ENCODE results near the gene RFFL. TPM values are rescaled to one million over a fixed set of nuclear protein-coding genes. Genes with fewer than 3 reads are reported as not detected.

RFFL gene
- total RNA-seq, 1 experiment from 2014 or later: 40.3 TPM

- intact Hi-C loops (cut with micrococcal nuclease): no loop called here
- ATAC-seq (no peak), DNase-seq (ENCODE audit: low read depth, low spot score) (no peak)
- H3K9me2 ChIP-seq (ENCODE audit: insufficient read depth): no peaks in the 10 kb centered on the region
- no peaks in the 10 kb centered on the region for H4K20me1 ChIP-seq (ENCODE audit: insufficient read depth)
- no peak overlapping the region for H3K4me2 ChIP-seq (ENCODE audit: low read length)
- RAD21 ChIA-PET (ENCODE audit: low non-redundant PET in 1 of 2, low total read pairs in 2 of 2, uncharacterized antibody in 2 of 2, unreplicated experiment in 2 of 2): no interaction called here
- H3K27ac ChIP-seq (ENCODE audit: low read depth, low read length): no peak overlapping the region
- TF ChIP-seq REST (IDR thresholded peaks at IDR 0.05; ENCODE audit: low read depth) (no peak), JUND (IDR thresholded peaks at IDR 0.05) (no peak)
- H3K36me3 ChIP-seq (ENCODE audit: control insufficient read depth in 1 of 2, insufficient read depth in 2 of 2, low read length in 2 of 2): peaks cover 10 to 11% of the 10 kb centered on the region in 2 experiments; a peak in 3 of 4 replicates
- H3K9me3 ChIP-seq (ENCODE audit: control insufficient read depth in 1 of 2, insufficient read depth in 1 of 2, low read depth in 1 of 2, low read length in 2 of 2): no peaks in the 10 kb centered on the region
- no TSS peak for BruUV-seq (replicated peaks)
- POLR2A ChIA-PET: no interaction called here
- no peaks in the 10 kb centered on the region for H3K4me1 ChIP-seq (ENCODE audit: control insufficient read depth in 1 of 2, insufficient read depth in 2 of 2, low read length in 2 of 2)
- no peaks in the 10 kb centered on the region for H3K79me2 ChIP-seq (ENCODE audit: insufficient read depth, low read length)
- H3K27me3 ChIP-seq (ENCODE audit: insufficient read depth, low read length): no peaks in the 10 kb centered on the region
- H2AFZ ChIP-seq (ENCODE audit: low read depth, low read length, poor library complexity, severe bottlenecking): no peak overlapping the region
- no peak overlapping the region for H3K9ac ChIP-seq (ENCODE audit: low read length)
- H3K4me3 ChIP-seq (replicated peaks in 1 of 2; ENCODE audit: low read depth in 1 of 2, low read length in 2 of 2): no peak overlapping the region
- CTCF ChIA-PET: no interaction called here
Observed at GRCh38 chr17:35006961-35007360, 56.5 kb downstream of the RFFL start.

- no peaks in the 10 kb centered on the region for H3K4me1 ChIP-seq (ENCODE audit: control insufficient read depth in 1 of 2, insufficient read depth in 2 of 2, low read length in 2 of 2)
- no peak overlapping the region for H3K27ac ChIP-seq (ENCODE audit: low read depth, low read length)
- intact Hi-C loops (cut with micrococcal nuclease): no loop called here
- H3K4me3 ChIP-seq (replicated peaks in 1 of 2; ENCODE audit: low read depth in 1 of 2, low read length in 2 of 2): no peak overlapping the region
- H3K9me3 ChIP-seq (ENCODE audit: control insufficient read depth in 1 of 2, insufficient read depth in 1 of 2, low read depth in 1 of 2, low read length in 2 of 2): no peaks in the 10 kb centered on the region
- no peaks in the 10 kb centered on the region for H3K27me3 ChIP-seq (ENCODE audit: insufficient read depth, low read length)
- H3K9me2 ChIP-seq (ENCODE audit: insufficient read depth): no peaks in the 10 kb centered on the region
- H3K79me2 ChIP-seq (ENCODE audit: insufficient read depth, low read length): no peaks in the 10 kb centered on the region
- DNase-seq (ENCODE audit: low read depth, low spot score) (no peak), ATAC-seq (no peak; the same call in 1 of the 2 replicates)
- H4K20me1 ChIP-seq (ENCODE audit: insufficient read depth): no peaks in the 10 kb centered on the region
- ChIA-PET RAD21 (ENCODE audit: low non-redundant PET in 1 of 2, low total read pairs in 2 of 2, uncharacterized antibody in 2 of 2, unreplicated experiment in 2 of 2) (no interaction called here), POLR2A (no interaction called here), CTCF (no interaction called here)
- peaks cover 9 to 17% of the 10 kb centered on the region in 2 experiments; a peak in 3 of 4 replicates for H3K36me3 ChIP-seq (ENCODE audit: control insufficient read depth in 1 of 2, insufficient read depth in 2 of 2, low read length in 2 of 2)
- no peak overlapping the region for H2AFZ ChIP-seq (ENCODE audit: low read depth, low read length, poor library complexity, severe bottlenecking)
- BruUV-seq (replicated peaks): no TSS peak
- no peak overlapping the region for H3K4me2 ChIP-seq (ENCODE audit: low read length)
- H3K9ac ChIP-seq (ENCODE audit: low read length): no peak overlapping the region
- no peak for TF ChIP-seq SP1 (IDR thresholded peaks at IDR 0.05; ENCODE audit: low read depth)
- TF ChIP-seq SIN3A (IDR thresholded peaks at IDR 0.05; ENCODE audit: low read depth): no peak
- TF ChIP-seq, protein P1, sequence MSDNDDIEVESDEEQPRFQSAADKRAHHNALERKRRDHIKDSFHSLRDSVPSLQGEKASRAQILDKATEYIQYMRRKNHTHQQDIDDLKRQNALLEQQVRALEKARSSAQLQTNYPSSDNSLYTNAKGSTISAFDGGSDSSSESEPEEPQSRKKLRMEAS (IDR thresholded peaks at IDR 0.05): no peak
- no peak for TF ChIP-seq CEBPB (IDR thresholded peaks at IDR 0.05; ENCODE audit: low read depth)
- TF ChIP-seq FOSL1 (IDR thresholded peaks at IDR 0.05; ENCODE audit: low read depth): no peak
- no peak for TF ChIP-seq ZFX (IDR thresholded peaks at IDR 0.05)
- TF ChIP-seq RAD21 (IDR thresholded peaks at IDR 0.05; ENCODE audit: low read depth): no peak
- TF ChIP-seq JUND (IDR thresholded peaks at IDR 0.05): no peak
Observed at GRCh38 chr17:35006345-35006744, 57.2 kb downstream of the RFFL start.

Measured in HCT116 (cell line).